ENCODE data around the gene AGMAT. TPM values are rescaled to one million over a fixed set of nuclear protein-coding genes. Genes with fewer than 3 reads are reported as not detected.
A peak's percentile ranks its signal among the peaks of the same experiment; 100 is the strongest.

Gene AGMAT
- total and polyA plus RNA-seq, 2 donors (not counting 1 experiment from before 2014, with no cell fraction given) = 3.5 to 3.7 TPM

DNA sequence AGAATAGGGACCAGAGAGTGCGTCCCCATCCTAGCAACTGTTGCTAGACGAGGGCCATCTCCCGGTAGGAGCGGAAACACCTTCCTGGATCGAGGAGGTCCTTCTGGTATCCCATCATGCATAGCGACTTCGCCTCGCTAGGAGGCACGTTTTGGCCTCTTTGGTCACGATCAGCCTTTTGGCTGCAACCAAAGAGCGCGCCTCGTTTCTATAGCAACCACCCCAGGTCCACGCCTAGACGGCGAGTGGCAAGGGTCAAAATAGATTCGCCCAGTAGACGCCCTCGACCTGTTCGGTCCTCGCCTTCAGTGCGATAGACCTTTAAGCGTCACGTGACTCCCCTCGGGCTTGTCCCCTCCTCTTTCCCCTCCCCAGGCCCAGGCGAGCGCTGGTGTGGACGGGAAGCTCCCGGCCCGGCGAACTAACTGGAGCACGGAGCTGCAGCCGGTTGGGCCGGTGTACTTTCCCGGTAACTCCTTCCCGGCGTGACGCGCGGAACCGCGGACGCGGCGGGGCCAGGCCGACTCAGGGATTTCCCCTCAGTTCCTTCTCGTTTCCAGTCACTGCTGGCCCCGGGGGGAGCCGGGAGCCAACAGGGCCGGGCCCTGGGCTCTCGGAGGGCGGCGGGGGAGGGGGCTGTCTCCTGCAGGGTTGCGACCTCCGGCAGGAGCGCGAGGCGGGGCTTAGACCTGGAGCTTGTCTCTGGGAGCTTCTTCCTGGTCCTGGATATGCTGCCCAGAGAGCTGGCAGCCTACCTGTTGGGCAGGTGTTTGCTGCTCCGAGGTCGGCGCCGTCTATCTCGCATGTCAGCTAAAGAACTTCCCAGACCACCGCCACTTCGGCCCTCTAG lies 58.1 kb downstream of the AGMAT start, which contains the start of gene DNAJC16:
Gene DNAJC16 (plus strand): TSS at position 359 of the 850 bp plus-strand sequence. CDS start 2,258 bp downstream, outside the sequence.
- CTCF ChIA-PET = interaction anchor here (0.6 to 1.9 kb wide), 4 partner anchors 36 to 214 kb away, joined by 3 to 7 read pairs (median 3); no protein-coding TSS in a partner anchor
- DNase-seq (peak; percentile 99), ATAC-seq (ENCODE audit: low read depth) (peak; percentile 35)
- no peaks in the 10 kb centered on the region for H3K27me3 ChIP-seq (replicated peaks in 1 of 4; ENCODE audit: control extremely low read depth in 1 of 4, control insufficient read depth in 3 of 4, insufficient read depth in 4 of 4, low read length in 3 of 4)
- peak within 1 kb of the TSS; percentile 91 for H3K4me2 ChIP-seq (replicated peaks; ENCODE audit: low read depth, low read length, poor library complexity, severe bottlenecking)
- Mint-ChIP-seq H3K27me3 (no peaks in the 10 kb centered on the region), H3K9me3 (ENCODE audit: insufficient read depth) (no peaks in the 10 kb centered on the region), H3K27ac (peak within 1 kb of the TSS; percentile 99), H3K4me1 (peaks cover 59% of the 10 kb centered on the region), H3K4me3 (peak within 1 kb of the TSS; percentile 89)
- no peaks in the 10 kb centered on the region for H3K9me3 ChIP-seq (ENCODE audit: control extremely low read depth in 1 of 3, control insufficient read depth in 2 of 3, insufficient read depth in 1 of 3, low read length in 2 of 3)
- intact Hi-C loops (cut with micrococcal nuclease) = loop anchor here (1.0 to 10.0 kb wide), 7 partner anchors 44 to 1118 kb away; partner anchors contain the start of genes CPLANE2, DDI2 and NECAP2
- TF ChIP-seq, protein P1, sequence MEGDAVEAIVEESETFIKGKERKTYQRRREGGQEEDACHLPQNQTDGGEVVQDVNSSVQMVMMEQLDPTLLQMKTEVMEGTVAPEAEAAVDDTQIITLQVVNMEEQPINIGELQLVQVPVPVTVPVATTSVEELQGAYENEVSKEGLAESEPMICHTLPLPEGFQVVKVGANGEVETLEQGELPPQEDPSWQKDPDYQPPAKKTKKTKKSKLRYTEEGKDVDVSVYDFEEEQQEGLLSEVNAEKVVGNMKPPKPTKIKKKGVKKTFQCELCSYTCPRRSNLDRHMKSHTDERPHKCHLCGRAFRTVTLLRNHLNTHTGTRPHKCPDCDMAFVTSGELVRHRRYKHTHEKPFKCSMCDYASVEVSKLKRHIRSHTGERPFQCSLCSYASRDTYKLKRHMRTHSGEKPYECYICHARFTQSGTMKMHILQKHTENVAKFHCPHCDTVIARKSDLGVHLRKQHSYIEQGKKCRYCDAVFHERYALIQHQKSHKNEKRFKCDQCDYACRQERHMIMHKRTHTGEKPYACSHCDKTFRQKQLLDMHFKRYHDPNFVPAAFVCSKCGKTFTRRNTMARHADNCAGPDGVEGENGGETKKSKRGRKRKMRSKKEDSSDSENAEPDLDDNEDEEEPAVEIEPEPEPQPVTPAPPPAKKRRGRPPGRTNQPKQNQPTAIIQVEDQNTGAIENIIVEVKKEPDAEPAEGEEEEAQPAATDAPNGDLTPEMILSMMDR (IDR thresholded peaks at IDR 0.05) = no peak
- no peak for TF ChIP-seq EZH2 (IDR thresholded peaks at IDR 0.05; ENCODE audit: borderline replicate concordance, insufficient read depth, low read depth, low read length, poor library complexity, severe bottlenecking)
- H3K79me2 ChIP-seq (ENCODE audit: control insufficient read depth, insufficient read depth, low read length) = peaks cover 55% of the 10 kb centered on the region
- POLR2A ChIA-PET = interaction anchor here (0.6 to 1.6 kb wide), 5 partner anchors 45 to 860 kb away, joined by 3 to 6 read pairs (median 3); no protein-coding TSS in a partner anchor
- H2AFZ ChIP-seq (ENCODE audit: insufficient read depth, low read depth, low read length, poor library complexity, severe bottlenecking) = peak within 1 kb of the TSS; percentile 81
- H4K20me1 ChIP-seq (ENCODE audit: control insufficient read depth, insufficient read depth, low read length, poor library complexity, severe bottlenecking) = peaks cover 6% of the 10 kb centered on the region
- H3K27ac ChIP-seq (ENCODE audit: low read length in 2 of 2) = peak within 1 kb of the TSS; percentile 99
- H3K9ac ChIP-seq (ENCODE audit: low read length) = peak within 1 kb of the TSS; percentile 88
- peaks cover 0 to 3% of the 10 kb centered on the region in 2 experiments for H3K36me3 ChIP-seq (replicated peaks in 1 of 2; ENCODE audit: control extremely low read depth in 1 of 2, control insufficient read depth in 1 of 2, extremely low read depth in 1 of 2, insufficient read depth in 2 of 2, low read length in 1 of 2)
- H3K4me1 ChIP-seq (ENCODE audit: control insufficient read depth in 2 of 2, insufficient read depth in 2 of 2, low read length in 2 of 2) = peaks cover 28 to 34% of the 10 kb centered on the region in 2 donors
- 1% methylated on average over 60 of the region's 65 CpGs for WGBS (ENCODE audit: insufficient coverage)
- H3K4me3 ChIP-seq (ENCODE audit: control extremely low read depth in 1 of 5, extremely low read depth in 1 of 5, insufficient read depth in 1 of 5, low read depth in 2 of 5, low read length in 4 of 5) = peak within 1 kb of the TSS; percentile 81 to 95 (median 86)

All from B cell (primary cell).